ENCODE data around the gene CYP3A4.

The CYP3A4 gene

GRCh38 chr7:99720800-99721595 is 63.0 kb downstream of the CYP3A4 start:
- FAIRE-seq = no peak

- FAIRE-seq = no peak
Measured at GRCh38 chr7:99719996-99720769, 63.8 kb downstream of the CYP3A4 start.

- no peak for FAIRE-seq
Measured at GRCh38 chr7:99713995-99714570, 69.9 kb downstream of the CYP3A4 start.

DNA sequence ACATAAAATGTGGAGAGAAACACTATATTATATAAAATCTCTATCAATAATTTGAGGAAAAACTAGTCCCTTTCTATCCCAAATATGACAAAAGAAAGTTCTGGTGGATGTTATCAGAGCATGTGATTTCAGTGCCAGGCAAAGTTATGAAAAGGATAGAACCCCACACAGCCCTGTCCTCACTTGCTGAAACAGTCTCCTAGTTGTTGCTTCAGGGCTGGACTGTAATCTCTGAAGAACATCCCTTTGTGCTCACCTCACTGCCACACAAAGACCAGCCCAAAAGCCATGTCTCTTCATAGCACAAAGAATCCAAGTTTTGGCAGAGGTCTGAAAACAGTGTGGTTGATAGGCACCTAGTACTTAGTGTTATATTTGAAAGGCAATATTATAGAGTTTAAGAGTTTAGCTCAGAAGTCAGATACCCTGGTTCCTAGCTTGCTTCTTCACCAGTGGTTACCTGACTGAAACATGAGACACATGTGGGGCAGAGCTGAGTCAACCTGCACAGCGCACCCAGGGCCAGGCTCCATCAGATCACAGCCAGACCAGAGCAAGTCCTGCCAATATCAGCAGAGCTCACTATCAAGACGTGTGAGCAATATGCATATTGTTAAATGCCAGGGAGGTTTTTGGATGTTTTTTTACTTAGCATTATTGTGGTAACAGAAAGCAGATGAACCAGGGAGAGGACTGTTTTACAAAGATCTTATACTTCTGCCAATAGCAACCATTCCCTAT is 74.0 kb downstream of the CYP3A4 start:
- FAIRE-seq = no peak

DNA sequence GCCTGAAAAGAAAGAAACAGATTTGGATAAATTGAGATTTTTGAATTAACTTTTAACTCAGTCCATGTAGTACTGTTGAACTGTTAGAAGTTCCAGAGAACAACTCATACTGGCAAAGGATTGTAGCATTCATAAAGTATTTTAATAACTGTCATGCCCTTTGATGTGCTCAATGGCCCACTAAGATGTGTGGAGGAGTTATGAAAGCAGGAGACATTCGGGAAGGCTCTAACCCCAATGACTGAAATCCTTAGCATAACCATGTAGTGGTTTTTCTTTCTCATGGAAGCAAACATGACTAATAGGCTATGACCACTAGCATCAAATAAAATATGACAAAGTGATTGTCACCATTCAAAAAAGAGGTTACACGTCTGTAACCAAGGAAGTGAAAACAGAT is 74.7 kb downstream of the CYP3A4 start:
- FAIRE-seq = no peak

GRCh38 chr7:99707096-99707495 is 76.9 kb downstream of the CYP3A4 start:
- FAIRE-seq = no peak
